GM18870 (cell line): Measurements from ENCODE around the gene OR8K1.

ENCODE experiments used
- ATAC-seq: cut with Tn5 transposase; IDR thresholded peaks from one replicate; pipeline ENCODE4 v1.9.1; 2021; ENCODE audit warnings: moderate library complexity; ENCODE audit not compliant: unreplicated experiment

The OR8K1 gene

GRCh38 chr11:56345739-56346138 lies at the start of gene OR8K1:
Gene OR8K1 (plus strand): TSS chr11:56346039. CDS start chr11:56346039, 0 bp downstream.
- ATAC-seq, result no peak

GRCh38 chr11:56296898-56297297 lies 48.9 kb upstream of the OR8K1 start:
- no peak for ATAC-seq

GRCh38 chr11:56307836-56308235 lies 38.0 kb upstream of the OR8K1 start:
- no peak for ATAC-seq

GRCh38 chr11:56314844-56315243 lies 31.0 kb upstream of the OR8K1 start, which contains the start of gene OR8K3:
Gene OR8K3 (plus strand): TSS chr11:56315144. CDS start chr11:56318307, 3,163 bp downstream.
- ATAC-seq, result no peak

GRCh38 chr11:56331861-56332491 lies 13.9 kb upstream of the OR8K1 start:
- ATAC-seq, result no peak

- ATAC-seq, result no peak
Measured at GRCh38 chr11:56333156-56333555, 12.7 kb upstream of the OR8K1 start.

GRCh38 chr11:56340289-56340688 lies 5.5 kb upstream of the OR8K1 start:
- ATAC-seq, result no peak

GRCh38 chr11:56353991-56354390 lies 8.2 kb downstream of the OR8K1 start, which contains the start of gene OR8J1:
Gene OR8J1 (plus strand): TSS chr11:56354291. CDS start chr11:56360247, 5,956 bp downstream.
- no peak for ATAC-seq

- ATAC-seq, result no peak
Measured at GRCh38 chr11:56375324-56375723, 29.5 kb downstream of the OR8K1 start, which contains the start of gene OR8U1. Gene OR8U1 (plus strand): TSS chr11:56375624. CDS start chr11:56375624, 0 bp downstream.

GRCh38 chr11:56380120-56380519 lies 34.3 kb downstream of the OR8K1 start:
- ATAC-seq, result no peak

GRCh38 chr11:56394381-56394780 lies 48.5 kb downstream of the OR8K1 start:
- no peak for ATAC-seq

GRCh38 chr11:56396047-56396446 lies 50.2 kb downstream of the OR8K1 start:
- no peak for ATAC-seq
